Pulmonary artery endothelial cell (primary cell): ENCODE results near the gene CLEC14A. TPM values are rescaled to one million over a fixed set of nuclear protein-coding genes. Genes with fewer than 3 reads are reported as not detected.
A peak's percentile ranks its signal among the peaks of the same experiment; 100 is the strongest.

ENCODE experiments used
- DNase-seq: peaks from one replicate; pipeline ENCODE4 v3.0.0-alpha.2; 2011; ENCODE audit warnings: low read depth, low spot score
- total RNA-seq: library from RNA; depleted of rRNA; stranded (reverse); fragments of >200 nt; gene quantifications from 2 replicates; pipeline ENCODE4 v1.2.3, GENCODE V29; 2014

The CLEC14A gene, protein sequence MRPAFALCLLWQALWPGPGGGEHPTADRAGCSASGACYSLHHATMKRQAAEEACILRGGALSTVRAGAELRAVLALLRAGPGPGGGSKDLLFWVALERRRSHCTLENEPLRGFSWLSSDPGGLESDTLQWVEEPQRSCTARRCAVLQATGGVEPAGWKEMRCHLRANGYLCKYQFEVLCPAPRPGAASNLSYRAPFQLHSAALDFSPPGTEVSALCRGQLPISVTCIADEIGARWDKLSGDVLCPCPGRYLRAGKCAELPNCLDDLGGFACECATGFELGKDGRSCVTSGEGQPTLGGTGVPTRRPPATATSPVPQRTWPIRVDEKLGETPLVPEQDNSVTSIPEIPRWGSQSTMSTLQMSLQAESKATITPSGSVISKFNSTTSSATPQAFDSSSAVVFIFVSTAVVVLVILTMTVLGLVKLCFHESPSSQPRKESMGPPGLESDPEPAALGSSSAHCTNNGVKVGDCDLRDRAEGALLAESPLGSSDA
- total RNA-seq = 256 and 388 TPM in 2 replicates

DNA sequence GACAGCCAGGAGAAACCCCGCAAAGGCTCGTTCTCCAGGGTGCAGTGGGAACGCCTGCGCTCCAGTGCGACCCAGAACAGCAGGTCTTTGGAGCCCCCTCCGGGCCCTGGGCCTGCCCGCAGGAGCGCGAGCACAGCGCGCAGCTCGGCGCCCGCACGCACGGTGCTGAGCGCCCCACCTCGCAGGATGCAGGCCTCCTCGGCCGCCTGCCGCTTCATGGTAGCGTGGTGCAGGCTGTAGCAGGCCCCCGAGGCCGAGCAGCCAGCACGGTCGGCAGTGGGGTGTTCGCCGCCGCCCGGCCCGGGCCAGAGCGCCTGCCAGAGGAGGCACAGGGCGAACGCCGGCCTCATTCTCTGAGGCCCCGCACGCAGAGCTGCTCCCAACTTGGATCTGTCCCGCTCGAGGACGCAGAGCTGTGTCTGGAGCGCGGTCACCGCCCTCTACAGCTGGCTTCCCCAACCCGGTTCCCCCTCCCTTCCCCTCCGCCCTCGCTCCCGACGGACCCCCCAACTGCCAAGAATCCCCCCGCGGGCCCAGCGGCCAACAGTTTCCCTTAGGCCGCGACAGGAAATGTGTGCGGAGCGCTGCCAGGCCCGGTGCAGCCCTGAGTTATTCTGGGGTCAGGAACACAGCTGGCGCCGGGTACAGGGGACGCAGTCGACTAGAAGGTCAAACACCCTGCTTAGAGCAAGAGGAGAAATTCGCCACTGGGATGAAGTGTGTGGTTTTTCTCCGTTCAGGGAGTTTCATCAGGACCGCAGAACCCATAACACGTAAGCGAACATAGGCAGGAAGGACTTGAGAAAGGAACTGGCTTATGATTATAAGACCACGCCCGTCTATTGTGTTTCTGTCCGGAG, at the start of gene CLEC14A:
TSS of gene CLEC14A (minus strand) at position 421 of the 860 bp plus-strand sequence. CDS start at position 350, 71 bp downstream.
- DNase-seq = no peak

- DNase-seq = no peak
Measured at GRCh38 chr14:38302966-38303365, 47.1 kb upstream of the CLEC14A start.

DNA sequence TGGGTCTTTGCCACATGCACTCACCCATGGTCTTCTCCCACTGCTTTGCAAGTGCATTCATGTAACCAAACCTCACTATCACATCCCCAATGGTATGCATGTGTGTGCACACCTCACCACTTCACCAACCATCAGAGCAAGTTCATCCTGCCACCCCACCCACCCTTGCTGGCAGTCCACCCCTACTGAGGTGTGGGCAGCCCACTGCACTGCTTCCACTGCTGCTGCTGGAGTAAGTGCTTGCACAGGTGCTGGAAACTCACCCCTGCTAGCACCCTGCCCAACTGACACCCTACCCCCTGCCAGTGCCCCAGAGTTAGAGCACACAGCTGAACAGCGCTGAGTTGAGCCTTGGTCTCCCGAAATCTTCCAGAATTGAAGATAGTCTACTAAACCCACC, 46.1 kb upstream of the CLEC14A start:
- no peak for DNase-seq

DNA sequence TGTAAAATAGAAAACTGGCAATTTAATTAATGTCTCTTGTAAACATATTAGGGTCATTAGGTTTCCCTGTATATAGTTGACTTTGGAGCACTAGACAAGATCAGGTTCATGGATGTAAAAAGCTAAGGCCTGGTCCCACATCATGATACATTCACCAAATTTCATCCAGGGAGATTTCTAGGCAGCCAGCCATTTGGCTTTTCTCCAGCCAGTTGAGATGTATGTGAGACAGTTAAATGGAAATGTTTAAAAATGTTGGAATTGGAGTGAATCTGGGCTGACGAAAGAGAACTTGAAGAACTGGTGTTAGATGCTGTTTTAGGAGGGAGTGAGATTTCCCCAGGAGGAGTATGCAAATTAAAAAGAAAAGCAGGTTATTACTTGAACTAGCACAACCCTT, 41.8 kb upstream of the CLEC14A start:
- DNase-seq = no peak

- DNase-seq = no peak
Measured at GRCh38 chr14:38291681-38292467, 36.0 kb upstream of the CLEC14A start.

DNA sequence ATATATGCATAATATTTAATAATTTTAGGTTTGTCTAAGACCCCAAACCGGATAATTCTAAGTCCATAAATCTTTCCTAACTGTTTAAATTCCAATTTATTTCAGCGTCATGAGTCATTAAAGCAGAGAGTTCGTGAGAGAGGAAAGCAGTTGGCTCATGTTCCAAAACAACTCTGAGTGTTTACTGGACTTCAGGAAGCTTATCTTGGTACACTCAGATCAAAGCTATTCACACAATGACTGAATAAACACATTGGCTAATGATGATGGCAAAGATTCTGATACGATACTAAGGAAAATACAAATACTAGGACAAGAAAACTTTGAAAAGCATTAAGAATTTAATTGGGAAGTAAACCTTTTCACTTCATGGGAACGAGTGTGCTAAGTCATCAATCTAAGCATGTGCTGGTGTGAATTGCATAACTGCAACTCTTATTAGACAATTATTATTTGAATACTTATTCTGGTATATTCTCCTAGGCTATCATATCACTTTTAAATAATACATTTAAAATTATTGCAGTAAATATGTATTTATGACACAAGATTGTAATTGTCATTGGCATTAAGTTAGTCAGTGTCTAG, 34.8 kb upstream of the CLEC14A start:
- peak; percentile 98 for DNase-seq

- no peak for DNase-seq
Measured at GRCh38 chr14:38286452-38286851, 30.6 kb upstream of the CLEC14A start.

DNA sequence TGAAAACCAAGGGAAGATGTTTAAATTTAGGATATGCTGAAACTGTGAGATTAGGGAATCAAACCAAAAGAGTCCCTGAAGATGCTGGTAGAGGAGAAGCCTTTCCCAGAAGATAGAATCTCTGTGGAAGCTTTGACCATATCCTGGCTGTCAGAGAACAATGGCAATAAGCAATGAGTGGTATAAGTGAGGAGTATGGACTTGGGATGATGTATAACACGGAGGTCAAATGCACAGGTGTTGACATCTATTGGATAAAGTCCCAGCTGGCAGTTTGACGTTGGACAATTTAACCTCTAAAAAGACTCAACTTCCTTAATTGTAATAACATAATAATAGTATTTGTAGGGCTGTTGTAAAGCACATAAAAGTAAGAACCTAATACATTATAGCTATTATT, 30.1 kb upstream of the CLEC14A start:
- peak; percentile 73 for DNase-seq

GRCh38 chr14:38282936-38283335, 27.0 kb upstream of the CLEC14A start:
- DNase-seq = no peak

- DNase-seq = no peak
Measured at GRCh38 chr14:38280081-38280480, 24.2 kb upstream of the CLEC14A start.

DNA sequence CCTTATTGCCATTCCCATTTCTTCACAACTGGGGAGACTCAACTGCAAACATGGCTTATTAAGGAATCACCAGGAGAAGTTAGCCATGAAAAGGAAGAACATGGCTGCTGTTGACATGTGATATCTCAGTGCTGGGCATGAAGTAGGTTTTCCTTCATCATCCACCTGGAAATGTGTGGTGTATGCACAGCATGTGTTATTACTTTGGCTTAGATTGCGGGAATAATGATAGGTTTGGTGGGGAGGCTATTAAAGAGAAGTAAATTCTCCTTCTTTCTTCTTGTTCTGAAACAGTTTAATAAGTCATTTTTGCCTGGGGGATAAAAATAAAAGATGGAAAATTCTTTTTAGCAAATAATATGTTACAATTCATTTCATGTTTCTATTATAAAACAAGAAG, 23.7 kb upstream of the CLEC14A start:
- no peak for DNase-seq

DNA sequence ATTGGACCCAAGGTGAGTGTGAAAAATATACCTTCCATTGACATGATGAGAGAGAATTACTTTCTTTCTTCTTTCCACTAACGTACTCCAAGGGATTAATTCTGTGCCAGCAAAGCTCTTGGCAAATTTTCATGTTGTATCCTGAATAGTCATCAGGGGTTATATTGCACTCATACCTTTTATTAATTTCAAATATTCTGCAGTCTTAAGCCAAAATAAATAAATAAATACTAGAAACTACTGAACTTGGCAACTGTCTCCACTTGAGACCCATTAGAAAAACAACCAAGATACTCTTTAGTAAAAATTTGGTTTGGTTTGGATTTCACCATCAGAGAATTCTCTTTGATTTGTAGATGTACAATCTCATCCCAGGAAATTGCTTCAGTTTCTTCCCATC, 22.1 kb upstream of the CLEC14A start:
- DNase-seq = no peak

DNA sequence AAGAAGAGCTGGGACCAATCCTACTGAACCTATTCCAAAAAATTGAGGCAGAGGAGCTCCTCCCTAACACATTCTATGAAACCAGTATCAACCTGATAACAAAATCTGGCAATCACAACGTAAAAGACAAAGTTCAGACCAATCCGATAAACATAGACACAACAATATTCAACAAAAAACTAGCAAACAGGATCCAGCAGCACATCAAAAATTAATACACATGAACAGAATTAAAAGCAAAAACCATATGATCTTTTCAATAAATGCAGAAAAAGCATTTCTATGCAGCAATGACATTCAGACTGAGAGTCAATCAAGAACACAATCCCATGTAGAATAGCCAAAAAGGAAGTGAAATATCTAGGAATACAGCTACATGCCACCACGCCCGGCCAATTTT, 7.0 kb upstream of the CLEC14A start:
- no peak for DNase-seq

DNA sequence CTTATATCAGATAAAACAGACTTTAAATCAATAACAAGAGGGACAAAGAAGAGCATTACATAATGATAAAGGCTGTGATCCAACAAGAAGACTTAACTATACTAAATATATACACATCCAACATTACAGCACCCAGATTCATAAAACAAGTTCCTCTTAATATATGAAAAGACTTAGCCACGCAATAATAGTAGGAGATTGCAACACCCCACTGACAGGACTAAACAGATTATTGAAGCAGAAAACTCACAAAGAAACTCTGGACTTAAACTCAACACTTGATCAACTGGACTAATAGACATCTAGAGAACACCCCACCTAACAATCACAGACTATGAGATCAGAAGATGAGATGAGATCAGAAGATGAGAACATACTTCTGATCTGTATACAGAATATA, 5.7 kb upstream of the CLEC14A start:
- no peak for DNase-seq

GRCh38 chr14:38257507-38257906, 1.6 kb upstream of the CLEC14A start:
- DNase-seq = no peak

GRCh38 chr14:38256533-38256840, 594 bp upstream of the CLEC14A start:
- DNase-seq = peak; percentile 99

GRCh38 chr14:38255408-38255672, 553 bp downstream of the CLEC14A start:
- no peak for DNase-seq

GRCh38 chr14:38254571-38255407, 1.1 kb downstream of the CLEC14A start:
- DNase-seq = no peak

- no peak for DNase-seq
Measured at GRCh38 chr14:38253676-38254075, 2.2 kb downstream of the CLEC14A start.

- DNase-seq = no peak
Measured at GRCh38 chr14:38252066-38252710, 3.7 kb downstream of the CLEC14A start.
